Skin epidermis (tissue), 12 donors: ENCODE measurements around the gene DISC1.

Experiments used
- H3K27ac ChIP-seq, 21 experiments: fragments of 200-600 bp; sonication (generic) in 11 of 21; one replicate each; pipeline ENCODE4 v1.5.0; 2020; ENCODE audit warnings: mild to moderate bottlenecking in 3 of 21, inconsistent platforms in 2 of 21, moderate library complexity in 2 of 21
- H3K4me3 ChIP-seq, 7 experiments: fragments of 200-600 bp; sonication (generic) in 2 of 7; one replicate each; pipeline ENCODE4 v1.5.0; 2020; ENCODE audit warnings: inconsistent platforms in 2 of 7, mild to moderate bottlenecking in 2 of 7, moderate library complexity in 1 of 7

Gene DISC1

DNA sequence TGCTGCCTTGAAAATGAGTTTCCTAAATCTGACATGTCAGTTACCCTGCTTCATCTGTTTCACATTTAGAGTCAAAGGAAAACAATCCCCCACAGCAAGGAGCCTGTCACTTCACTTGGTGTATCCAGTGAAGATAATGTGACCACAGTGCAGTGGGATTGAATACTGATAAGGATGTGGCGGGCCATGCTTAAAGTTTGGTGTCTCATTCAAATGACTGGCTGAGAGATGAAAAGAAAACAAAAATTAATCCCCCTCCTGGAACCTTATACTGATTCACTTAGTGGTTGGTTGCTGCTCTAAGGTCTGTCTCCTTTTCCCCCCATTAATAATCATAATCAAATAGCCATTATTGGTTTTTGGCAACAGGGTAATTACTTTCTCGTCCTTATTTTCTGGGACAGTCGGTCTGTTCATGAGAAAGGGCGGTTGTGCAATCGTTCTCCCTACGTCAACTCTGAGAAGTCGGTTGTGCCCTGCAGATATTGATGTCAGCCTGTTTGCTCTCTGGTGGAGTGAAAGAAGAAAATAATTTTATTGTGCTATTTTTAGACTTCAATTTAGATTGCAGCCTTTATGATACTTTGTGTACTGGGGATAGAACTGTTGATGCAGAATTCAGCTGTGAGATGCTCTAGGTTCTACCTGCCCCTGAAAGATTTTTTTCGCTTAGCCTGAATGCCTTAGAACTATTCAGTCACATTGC lies 360.2 kb downstream of the DISC1 start:
- H3K27ac ChIP-seq: peak overlapping the region in 2 of 21 experiments; percentile 33 to 61
- H3K4me3 ChIP-seq: no peak overlapping the region

DNA sequence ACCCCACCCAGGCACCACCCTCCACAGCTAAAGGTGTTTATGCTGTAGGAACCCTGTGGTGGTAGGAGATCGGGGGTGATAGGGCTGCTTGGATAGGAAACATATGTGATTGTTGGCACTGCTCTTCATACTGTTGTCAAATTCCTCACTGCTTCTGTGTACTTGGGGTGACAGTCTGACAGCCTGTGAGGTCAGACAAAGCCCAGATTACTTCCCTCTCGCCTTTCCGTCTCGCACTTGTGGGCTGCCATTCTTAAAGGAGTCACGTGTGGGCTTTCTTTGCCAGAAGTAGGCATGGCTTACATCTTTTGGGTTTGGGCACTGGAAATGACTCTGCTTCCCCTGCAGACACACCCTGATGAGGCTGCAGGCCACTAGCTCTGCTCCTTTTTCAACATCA lies 363.8 kb downstream of the DISC1 start:
- H3K27ac ChIP-seq: peak overlapping the region in 1 of 21 experiments; percentile 40

DNA sequence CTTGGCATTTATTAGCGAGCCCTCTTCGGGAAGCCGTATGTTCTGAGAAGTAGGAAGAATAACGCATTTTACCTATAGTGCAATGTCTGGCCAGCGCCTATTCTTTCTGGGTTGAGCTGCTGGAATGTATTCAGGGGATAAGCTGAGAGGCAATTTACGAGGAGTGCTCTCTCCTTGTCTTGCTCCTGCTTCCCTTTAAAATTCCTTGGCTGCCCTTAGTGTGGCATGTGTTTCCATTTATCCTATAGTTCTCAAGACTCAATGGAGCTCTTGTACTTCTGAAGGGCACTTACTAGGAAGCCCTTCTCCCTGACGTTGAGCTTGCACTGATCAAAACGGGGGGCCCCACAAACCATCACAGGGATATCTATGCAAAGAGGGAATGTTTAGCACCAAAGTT lies 364.6 kb downstream of the DISC1 start:
- Histone ChIP-seq H3K4me3 (no peak overlapping the region), H3K27ac (peak overlapping the region in 1 of 21 experiments; percentile 40)

More for the DNA sequence above, 363.8 kb downstream of the DISC1 start:
- no peak overlapping the region for H3K4me3 ChIP-seq

DNA sequence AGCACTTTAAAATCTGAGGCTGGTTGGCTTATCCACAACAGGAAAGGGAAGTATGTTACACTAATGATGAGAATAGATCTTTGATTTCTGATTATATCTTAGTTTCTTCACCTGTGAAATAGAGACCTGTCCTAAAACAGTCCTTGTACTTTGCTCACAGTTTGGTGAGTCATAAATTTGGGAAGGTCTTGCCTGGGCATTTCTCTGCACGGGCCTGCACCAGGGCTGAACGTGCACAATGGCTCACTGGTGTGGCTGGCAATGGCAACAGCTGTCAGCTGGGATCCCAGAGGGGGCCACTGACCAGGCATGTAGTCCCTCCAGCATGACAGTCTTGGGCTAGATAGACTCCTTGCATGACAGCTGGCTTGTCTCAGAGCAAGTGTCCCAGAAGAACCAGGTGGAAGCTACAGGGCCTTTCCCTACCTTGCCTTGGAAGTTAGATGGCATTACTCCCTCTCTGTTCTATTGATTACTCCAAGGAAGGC lies 367.4 kb downstream of the DISC1 start:
- no peak overlapping the region for H3K4me3 ChIP-seq

DNA sequence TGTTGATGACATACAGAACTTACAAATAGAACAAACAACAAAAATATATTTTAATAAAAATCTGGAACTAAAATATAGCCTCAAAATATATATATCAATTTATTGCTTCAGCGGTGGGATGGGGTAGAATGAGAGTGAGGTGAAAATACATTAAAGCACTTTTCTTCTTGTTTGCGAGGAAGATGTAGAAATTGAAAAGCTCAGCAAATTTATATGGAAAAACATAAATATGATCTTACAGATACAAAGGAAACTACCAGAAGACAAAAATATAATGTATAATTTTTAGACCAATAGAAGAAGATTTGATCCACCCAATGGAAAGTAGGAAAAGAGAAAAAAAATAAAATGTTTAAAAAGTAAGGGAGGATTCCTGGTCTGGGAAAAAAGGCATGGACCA lies 372.2 kb downstream of the DISC1 start:
- no peak overlapping the region for H3K27ac ChIP-seq
- no peak overlapping the region for H3K4me3 ChIP-seq

More for the DNA sequence above, 367.4 kb downstream of the DISC1 start:
- H3K27ac ChIP-seq: no peak overlapping the region

DNA sequence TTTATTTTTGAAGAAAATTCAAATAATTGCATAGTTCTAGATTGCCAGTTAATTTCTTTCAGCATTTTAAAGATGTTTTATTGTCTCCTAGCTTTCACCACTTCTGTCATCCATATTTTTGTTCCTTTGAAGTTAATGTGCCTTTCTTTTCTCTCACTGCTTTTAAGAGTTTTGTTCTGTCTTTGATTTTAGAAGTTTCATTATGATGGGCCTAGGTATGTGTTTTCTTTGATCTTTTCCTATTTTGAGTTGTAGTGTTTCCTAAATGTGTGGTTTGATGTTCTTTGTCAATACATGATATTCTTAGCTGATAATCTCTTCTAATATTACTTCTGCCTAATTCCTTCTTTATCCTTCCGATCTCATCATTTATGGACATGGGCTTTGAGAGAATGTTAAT lies 378.7 kb downstream of the DISC1 start:
- H3K27ac ChIP-seq: no peak overlapping the region
- H3K4me3 ChIP-seq: no peak overlapping the region

DNA sequence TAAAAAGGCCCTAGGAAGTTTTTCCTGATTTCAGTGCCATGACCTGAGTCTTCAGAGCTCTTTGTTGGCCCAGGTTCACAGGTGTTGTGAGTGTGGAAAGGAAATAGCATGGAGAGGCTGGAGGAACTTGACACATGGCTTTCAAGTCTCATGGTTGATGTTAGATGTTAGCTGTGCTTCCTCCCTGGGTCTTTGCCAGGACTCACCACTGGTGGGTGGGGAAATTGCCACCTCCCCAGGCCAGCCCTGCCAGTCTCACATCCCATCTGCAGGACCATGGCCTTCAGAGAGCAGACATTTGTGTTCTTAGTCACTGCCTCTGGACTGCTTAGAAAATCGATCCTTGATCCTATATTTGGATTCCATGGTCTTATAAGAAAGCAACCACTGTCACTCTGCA lies 383.2 kb downstream of the DISC1 start:
- Histone ChIP-seq H3K27ac (no peak overlapping the region), H3K4me3 (no peak overlapping the region)

DNA sequence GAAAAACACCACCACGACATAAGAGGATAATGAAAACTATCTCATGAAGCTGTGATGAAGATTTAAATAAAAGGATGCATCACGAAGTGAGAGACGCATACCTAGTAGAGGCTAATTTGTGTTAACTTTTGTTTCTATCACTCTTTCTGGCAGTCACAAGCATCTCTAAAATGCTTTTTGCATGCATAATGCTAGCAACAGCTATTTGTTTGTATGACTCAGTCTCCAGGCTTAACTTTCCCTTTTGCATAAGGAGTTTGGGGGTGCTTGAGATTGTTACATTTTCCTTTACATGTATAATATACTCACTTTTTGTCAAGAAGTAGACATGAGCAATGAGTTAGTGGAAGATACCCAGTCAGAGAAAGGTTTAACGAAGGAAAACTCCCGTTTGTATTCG lies 385.4 kb downstream of the DISC1 start:
- Histone ChIP-seq H3K4me3 (no peak overlapping the region), H3K27ac (peak overlapping the region in 3 of 21 experiments; percentile 0 to 6 (median 1))

DNA sequence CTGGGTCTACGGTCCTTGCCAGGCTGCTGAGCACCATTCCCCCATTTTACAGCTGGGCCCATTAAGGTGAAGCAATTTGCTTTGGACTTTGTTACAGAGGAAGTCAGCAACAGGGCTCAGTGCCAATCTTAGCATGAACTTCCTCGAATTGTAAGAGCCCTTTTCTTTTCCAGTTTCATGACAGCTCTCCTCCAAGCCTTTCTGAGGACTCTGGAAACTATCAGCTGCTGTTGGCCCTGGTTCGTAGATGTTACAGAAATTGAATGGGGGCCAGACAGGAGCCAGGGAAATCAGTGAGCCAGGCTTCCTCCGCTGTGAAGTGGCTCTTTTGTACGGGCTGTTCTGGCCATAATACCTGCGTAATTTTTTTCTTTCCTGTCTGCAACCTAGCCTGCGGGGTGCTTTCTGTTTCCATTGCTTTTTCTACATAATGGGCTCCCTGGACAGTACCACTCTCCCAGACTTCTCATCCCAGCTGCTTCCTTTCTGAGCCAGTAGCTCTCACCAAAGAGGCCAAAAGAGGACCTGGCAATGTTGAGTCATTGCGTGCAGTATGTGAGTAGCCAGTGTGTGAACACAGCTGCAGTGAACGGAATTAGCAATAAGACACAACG lies 386.3 kb downstream of the DISC1 start:
- H3K4me3 ChIP-seq: no peak overlapping the region
- H3K27ac ChIP-seq: peak overlapping the region in 5 of 21 experiments; percentile 0 to 61 (median 33)

DNA sequence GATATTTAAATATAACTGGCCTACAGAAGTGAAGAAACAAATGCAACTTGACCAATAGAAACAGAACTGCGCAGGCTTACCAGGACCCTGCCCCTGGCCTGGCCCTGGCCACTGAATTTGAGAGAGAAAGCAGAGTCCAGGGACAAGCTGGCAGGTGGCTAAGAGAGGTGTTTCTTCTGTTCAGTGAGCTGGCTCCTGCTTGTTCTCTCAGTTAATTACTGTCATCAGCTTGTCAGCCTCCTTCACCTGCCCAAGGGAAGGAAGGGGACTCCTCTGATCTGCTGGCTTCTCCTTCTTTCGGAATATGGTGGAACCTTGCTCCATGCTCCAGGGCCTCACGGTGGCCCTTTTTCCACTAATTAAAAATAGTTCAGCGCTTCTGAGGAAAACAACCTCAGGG lies 388.4 kb downstream of the DISC1 start:
- H3K27ac ChIP-seq: no peak overlapping the region
- no peak overlapping the region for H3K4me3 ChIP-seq

DNA sequence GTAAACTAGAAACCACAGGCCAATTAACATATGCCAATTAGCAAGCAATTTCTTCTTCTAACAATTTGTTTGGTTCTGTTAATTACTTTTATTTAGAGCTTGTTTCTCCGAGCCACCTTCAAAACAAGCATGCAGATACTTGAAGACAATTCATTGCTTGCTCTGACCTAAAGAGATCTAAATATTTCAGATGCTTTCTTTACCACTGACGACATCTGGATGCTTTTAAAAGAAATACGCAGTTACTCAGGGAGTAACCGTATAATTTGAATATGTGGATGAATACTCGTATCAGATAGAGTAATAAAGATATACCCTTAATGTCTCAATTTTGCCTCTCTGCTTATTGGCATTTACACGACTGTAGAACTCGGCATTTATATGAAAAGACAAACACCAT lies 390.0 kb downstream of the DISC1 start:
- no peak overlapping the region for H3K27ac ChIP-seq
- no peak overlapping the region for H3K4me3 ChIP-seq

DNA sequence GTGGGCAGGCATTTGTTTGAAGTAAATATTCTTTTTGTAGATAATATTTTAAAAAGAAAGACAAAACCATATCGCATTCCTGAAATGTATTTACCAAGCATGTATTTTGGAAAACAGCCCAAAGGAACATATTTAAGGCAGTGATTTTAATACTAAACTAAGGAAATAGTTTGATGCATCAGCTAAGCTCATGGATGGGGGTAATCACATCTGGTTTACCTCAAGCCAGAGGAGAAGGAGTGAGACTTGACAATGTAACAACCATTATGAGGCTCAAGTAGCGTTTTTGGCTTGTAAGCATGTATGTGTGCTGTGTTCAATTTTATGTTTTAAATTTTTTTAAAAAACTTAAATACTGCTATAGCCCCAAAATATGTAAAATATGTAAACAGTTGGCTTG lies 390.5 kb downstream of the DISC1 start:
- H3K4me3 ChIP-seq: no peak overlapping the region

DNA sequence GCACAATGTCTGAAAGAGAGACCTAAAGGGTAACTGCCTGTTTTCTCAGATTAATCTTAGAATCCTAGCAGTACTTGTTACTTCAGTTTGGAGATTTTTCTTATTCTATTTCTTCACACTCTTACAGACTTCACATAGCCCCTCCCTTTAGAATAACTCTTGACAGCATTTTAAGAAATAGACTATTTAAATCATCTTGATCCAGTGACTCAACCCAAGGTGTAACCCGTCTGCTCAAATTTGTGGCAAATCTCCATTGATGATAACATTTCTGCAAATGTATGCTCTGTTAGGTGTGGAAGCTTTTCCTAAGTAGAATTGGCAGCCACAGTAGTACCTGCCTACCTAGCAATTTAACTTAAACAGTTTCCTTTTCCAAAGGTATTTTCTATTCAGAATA lies 391.2 kb downstream of the DISC1 start:
- Histone ChIP-seq H3K27ac (peak overlapping the region in 1 of 21 experiments; percentile 7), H3K4me3 (no peak overlapping the region)

More for the DNA sequence above, 390.5 kb downstream of the DISC1 start:
- H3K27ac ChIP-seq: no peak overlapping the region

DNA sequence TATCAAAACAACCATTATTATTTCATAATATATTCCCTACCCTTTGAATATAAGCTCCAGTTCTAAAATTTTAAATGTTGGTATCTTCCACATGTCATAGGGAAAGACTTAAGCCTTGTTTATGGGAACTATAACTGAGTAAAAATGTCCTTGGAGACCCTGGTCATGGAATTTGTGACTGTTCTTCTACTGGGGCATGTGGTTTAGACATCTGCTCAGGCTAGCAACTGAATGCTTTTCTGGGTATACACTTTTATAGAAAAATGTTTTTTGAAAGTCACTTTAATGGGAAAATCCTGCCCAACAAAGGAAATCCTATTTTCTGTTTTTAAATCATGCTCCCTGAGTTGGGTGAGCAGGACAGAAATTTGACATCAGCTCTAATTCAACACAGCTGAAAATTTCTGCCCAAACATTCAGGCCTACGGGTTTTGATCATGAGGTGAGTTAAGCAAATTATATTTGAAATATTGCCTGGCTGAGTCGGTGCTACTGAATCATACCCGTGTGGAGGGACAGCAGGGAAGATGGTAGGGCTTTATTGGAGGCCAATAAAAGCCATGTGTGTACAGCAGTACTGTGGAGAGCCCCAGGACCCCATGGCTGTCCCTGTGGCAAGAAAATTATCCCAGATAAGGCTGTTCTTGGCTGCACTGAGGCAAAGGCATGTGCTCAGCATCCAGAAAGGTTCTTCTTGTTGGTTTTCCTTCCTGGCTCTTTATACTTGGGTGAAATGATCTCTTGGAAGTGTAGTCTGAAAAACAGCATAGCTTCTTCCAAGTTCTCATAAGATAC lies 391.8 kb downstream of the DISC1 start:
- Histone ChIP-seq H3K27ac (peak overlapping the region in 1 of 21 experiments; percentile 7), H3K4me3 (no peak overlapping the region)

DNA sequence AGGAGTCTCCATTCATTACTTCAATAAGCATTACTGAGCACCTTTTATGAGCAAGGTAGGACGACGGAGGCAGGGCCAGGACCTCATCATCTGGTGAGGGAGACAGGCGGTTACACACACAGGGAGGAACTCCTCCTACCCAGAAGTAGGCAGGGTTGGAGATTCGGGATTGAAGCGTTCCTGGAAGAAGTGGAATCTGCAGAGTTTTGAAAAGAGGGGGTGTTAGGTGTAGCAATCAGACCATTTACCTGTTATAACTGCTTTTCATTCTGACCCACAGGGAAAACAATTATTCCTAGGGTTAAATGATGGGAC lies 392.4 kb downstream of the DISC1 start:
- no peak overlapping the region for H3K27ac ChIP-seq
- no peak overlapping the region for H3K4me3 ChIP-seq

DNA sequence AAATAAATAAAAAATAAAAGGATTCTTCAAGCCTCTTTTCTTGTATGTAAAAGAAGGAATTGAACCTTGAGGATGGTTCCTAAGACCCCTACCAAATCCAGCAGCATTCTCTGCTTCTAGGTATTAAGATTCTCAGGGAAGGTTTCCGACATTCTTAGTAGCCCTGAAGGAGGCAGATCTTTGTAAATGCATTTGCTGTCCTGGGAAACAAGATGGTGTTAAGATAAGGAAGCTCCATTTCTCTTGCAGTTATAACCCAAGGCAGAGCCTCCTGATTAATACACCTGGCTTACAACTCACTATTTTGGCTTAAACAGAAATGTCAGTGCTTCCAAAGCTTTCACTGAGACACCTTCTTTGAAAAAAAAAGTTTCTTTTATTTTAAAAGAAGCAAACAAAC lies 393.8 kb downstream of the DISC1 start:
- H3K27ac ChIP-seq: no peak overlapping the region
- no peak overlapping the region for H3K4me3 ChIP-seq

DNA sequence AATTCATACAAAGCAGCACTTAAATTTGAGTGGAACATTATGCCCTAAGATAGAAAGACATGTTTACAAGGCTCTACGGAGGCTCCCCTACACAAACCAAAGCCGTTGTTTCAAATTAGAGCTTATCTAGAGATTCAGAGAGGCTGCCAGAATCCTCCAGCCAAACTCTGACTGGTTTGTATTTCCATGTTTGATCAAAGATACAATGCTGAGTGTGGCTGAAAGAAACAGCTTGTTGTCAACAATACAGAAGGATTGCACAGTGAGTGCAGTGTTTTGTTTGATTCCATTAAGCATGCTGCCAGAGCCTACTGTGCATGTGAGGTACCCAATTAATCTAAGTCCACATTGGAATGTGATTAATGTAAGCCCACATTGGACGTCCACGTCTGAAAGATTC lies 402.7 kb downstream of the DISC1 start:
- Histone ChIP-seq H3K27ac (no peak overlapping the region), H3K4me3 (no peak overlapping the region)

DNA sequence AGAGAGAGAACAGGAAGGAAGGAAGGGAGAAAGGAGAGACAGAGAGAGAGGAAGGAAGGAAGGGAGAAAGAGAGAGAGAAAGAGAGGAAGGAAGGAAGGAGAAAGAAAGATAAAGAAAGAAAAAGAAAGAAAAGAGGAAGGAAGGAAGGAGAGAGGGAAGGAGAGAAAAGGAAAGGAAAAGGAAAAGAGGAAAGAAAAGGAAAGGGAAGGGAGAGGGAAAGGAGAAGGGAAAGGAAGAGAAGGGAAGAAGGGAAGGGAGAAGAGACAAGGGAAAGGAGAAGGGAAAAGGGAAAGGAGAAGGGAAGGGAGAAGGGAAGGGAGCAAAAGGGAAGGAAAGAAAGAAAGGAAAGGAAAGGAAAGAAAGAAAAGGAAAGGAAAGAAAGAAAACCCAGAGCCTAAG lies 404.6 kb downstream of the DISC1 start:
- H3K4me3 ChIP-seq: no peak overlapping the region
- H3K27ac ChIP-seq: no peak overlapping the region

DNA sequence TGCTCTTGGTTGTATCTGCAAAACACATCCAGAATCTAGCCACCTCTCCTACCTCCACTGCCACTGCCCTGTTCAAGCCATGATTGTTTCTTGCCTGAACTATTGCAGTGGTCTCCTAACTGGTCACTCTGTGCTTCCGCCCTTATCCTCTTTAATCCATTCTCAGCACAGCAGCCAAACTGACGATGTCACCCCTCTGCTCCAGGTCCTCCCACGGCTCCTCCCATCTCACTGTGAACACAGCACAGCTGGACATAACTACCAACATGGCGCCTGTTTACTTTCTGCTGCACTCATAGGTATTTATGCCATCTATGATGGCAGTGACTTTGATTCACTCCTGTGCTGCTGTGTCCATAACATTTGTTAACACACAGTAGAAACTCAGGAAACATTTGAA lies 406.7 kb downstream of the DISC1 start:
- Histone ChIP-seq H3K27ac (no peak overlapping the region), H3K4me3 (no peak overlapping the region)

DNA sequence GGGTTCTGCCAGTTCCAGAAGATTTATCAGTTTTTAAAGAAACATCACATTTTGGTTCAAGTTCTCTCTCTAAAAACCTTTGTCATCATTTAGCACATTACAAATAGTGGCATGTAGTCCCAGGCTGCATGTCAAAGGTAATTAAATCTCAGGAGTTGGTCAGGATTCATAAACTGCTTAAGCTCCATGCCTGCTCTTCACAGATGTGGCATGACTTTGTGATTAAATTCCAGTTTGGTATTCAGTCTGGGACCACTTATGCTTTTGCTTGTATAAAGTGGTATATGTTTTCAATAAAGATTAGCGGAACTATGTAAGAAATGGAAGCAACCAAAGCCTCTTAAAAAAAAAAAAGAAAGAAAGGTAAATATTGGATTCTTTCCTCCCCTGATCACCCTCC lies 408.0 kb downstream of the DISC1 start:
- H3K27ac ChIP-seq: no peak overlapping the region
- H3K4me3 ChIP-seq: no peak overlapping the region
